ENCODE results near the gene CEP83. TPM values are rescaled to one million over a fixed set of nuclear protein-coding genes. Genes with fewer than 3 reads are reported as not detected.

CEP83 gene
- total RNA-seq, 1 donor from 2014 or later = 16.5 TPM

- no peaks in the 10 kb centered on the region for H3K9me3 ChIP-seq
- intact Hi-C loops (cut with DNase I) = no loop called here
- TF ChIP-seq, protein P1, sequence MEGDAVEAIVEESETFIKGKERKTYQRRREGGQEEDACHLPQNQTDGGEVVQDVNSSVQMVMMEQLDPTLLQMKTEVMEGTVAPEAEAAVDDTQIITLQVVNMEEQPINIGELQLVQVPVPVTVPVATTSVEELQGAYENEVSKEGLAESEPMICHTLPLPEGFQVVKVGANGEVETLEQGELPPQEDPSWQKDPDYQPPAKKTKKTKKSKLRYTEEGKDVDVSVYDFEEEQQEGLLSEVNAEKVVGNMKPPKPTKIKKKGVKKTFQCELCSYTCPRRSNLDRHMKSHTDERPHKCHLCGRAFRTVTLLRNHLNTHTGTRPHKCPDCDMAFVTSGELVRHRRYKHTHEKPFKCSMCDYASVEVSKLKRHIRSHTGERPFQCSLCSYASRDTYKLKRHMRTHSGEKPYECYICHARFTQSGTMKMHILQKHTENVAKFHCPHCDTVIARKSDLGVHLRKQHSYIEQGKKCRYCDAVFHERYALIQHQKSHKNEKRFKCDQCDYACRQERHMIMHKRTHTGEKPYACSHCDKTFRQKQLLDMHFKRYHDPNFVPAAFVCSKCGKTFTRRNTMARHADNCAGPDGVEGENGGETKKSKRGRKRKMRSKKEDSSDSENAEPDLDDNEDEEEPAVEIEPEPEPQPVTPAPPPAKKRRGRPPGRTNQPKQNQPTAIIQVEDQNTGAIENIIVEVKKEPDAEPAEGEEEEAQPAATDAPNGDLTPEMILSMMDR (IDR thresholded peaks at IDR 0.05) = no peak
- TF ChIP-seq POLR2AphosphoS5 (IDR thresholded peaks at IDR 0.05; ENCODE audit: insufficient read depth in 1 of 2, low read depth in 1 of 2) (no peak), POLR2A (IDR thresholded peaks at IDR 0.05) (no peak)
- H3K4me1 ChIP-seq = peaks cover 58% of the 10 kb centered on the region
- peak overlapping the region; percentile 90 for H3K27ac ChIP-seq
- no peak for DNase-seq (ENCODE audit: extremely low spot score in 2 of 2)
- no peaks in the 10 kb centered on the region for H3K27me3 ChIP-seq
- H3K4me3 ChIP-seq = no peak overlapping the region
- H3K36me3 ChIP-seq = no peaks in the 10 kb centered on the region
Observed at GRCh38 chr12:94264736-94265485, 194.8 kb downstream of the CEP83 start.

GRCh38 chr12:94263905-94264561, 195.6 kb downstream of the CEP83 start:
- intact Hi-C loops (cut with DNase I) = no loop called here
- Histone ChIP-seq H3K27me3 (no peaks in the 10 kb centered on the region), H3K4me3 (no peak overlapping the region), H3K9me3 (no peaks in the 10 kb centered on the region), H3K36me3 (no peaks in the 10 kb centered on the region), H3K27ac (peak overlapping the region; percentile 90), H3K4me1 (peaks cover 58% of the 10 kb centered on the region)
- DNase-seq (ENCODE audit: extremely low spot score in 2 of 2) = no peak
- TF ChIP-seq POLR2A (IDR thresholded peaks at IDR 0.05) = no peak
- TF ChIP-seq, protein P1 (IDR thresholded peaks at IDR 0.05) = no peak
- no peak for TF ChIP-seq POLR2AphosphoS5 (IDR thresholded peaks at IDR 0.05; ENCODE audit: insufficient read depth in 1 of 2, low read depth in 1 of 2)

- no peak for TF ChIP-seq POLR2AphosphoS5 (IDR thresholded peaks at IDR 0.05; ENCODE audit: insufficient read depth in 1 of 2, low read depth in 1 of 2)
- no peak for TF ChIP-seq POLR2A (IDR thresholded peaks at IDR 0.05)
- TF ChIP-seq, protein P1 (IDR thresholded peaks at IDR 0.05) = no peak
- intact Hi-C loops (cut with DNase I) = no loop called here
- Histone ChIP-seq H3K4me3 (peak overlapping the region; percentile 45 to 52), H3K27me3 (no peaks in the 10 kb centered on the region), H3K9me3 (no peaks in the 10 kb centered on the region), H3K4me1 (peaks cover 57% of the 10 kb centered on the region), H3K27ac (peak overlapping the region; percentile 90), H3K36me3 (no peaks in the 10 kb centered on the region)
- no peak for DNase-seq (ENCODE audit: extremely low spot score in 2 of 2)
Observed at GRCh38 chr12:94263011-94263811, 196.5 kb downstream of the CEP83 start.

- H3K4me3 ChIP-seq = peak overlapping the region; percentile 45 to 52
Observed at GRCh38 chr12:94262228-94263010, 197.2 kb downstream of the CEP83 start.

More at GRCh38 chr12:94262228-94263010, 197.2 kb downstream of the CEP83 start:
- TF ChIP-seq, protein P1 (IDR thresholded peaks at IDR 0.05) = no peak
- TF ChIP-seq POLR2AphosphoS5 (IDR thresholded peaks at IDR 0.05; ENCODE audit: insufficient read depth in 1 of 2, low read depth in 1 of 2) = peak; percentile 79 to 87
- no peak for TF ChIP-seq POLR2A (IDR thresholded peaks at IDR 0.05)
- DNase-seq (ENCODE audit: extremely low spot score in 2 of 2) = peak in 1 of 2 donors; percentile 94
- H3K27me3 ChIP-seq = no peaks in the 10 kb centered on the region
- H3K36me3 ChIP-seq = no peaks in the 10 kb centered on the region
- peaks cover 49% of the 10 kb centered on the region for H3K4me1 ChIP-seq
- H3K9me3 ChIP-seq = no peaks in the 10 kb centered on the region
- peak overlapping the region; percentile 90 for H3K27ac ChIP-seq
- intact Hi-C loops (cut with DNase I) = no loop called here

All from vagina (tissue), 2 donors.